ENCODE measurements around the gene OXNAD1.

The OXNAD1 gene

GRCh38 chr3:16337856-16338540 is 73.0 kb downstream of the OXNAD1 start:
- no peaks in the 10 kb centered on the region; the same call in none of the 2 replicates for H3K36me3 ChIP-seq (replicated peaks)
- no peaks in the 10 kb centered on the region for H3K4me1 ChIP-seq
- H3K9me3 ChIP-seq: 0 out of 2 replicates have a peak, but pooled peaks cover 5% of the 10 kb centered on the region
- H3K4me3 ChIP-seq: no peak overlapping the region
- in situ Hi-C loops (cut with MboI; ENCODE audit: low sequenced_read_pairs): no loop called here
- H3K27me3 ChIP-seq (ENCODE audit: low read depth): no peaks in the 10 kb centered on the region
- DNase-seq (ENCODE audit: low spot score in 2 of 2): no peak

GRCh38 chr3:16338999-16339398 is 74.0 kb downstream of the OXNAD1 start:
- Histone ChIP-seq H3K27me3 (ENCODE audit: low read depth) (no peaks in the 10 kb centered on the region), H3K36me3 (replicated peaks) (no peaks in the 10 kb centered on the region; the same call in none of the 2 replicates), H3K9me3 (no peaks in the 10 kb centered on the region), H3K4me1 (no peaks in the 10 kb centered on the region), H3K4me3 (no peak overlapping the region)
- in situ Hi-C loops (cut with MboI; ENCODE audit: low sequenced_read_pairs): no loop called here
- DNase-seq (ENCODE audit: low spot score in 2 of 2): no peak

DNA sequence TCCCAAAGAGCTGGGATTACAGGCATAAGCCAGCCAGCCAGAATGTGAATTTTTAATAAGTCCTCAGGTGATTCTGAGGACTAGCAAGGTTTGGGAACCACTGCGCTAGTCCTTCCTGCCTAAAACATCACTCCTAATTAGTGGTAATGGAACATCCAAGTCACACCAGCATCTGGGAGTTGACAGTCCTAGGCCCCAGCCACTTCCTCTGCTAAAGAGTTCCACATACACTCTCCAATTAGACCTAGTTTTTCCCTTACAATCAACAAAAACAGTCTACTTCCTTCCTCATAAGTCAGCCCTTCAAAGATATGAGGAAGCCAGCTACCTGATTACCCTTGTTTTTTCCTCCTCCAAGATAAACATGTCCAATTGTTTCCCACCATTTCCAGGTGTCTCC is 78.1 kb downstream of the OXNAD1 start:
- in situ Hi-C loops (cut with MboI; ENCODE audit: low sequenced_read_pairs): no loop called here
- DNase-seq (ENCODE audit: low spot score in 2 of 2): no peak
- no peaks in the 10 kb centered on the region for H3K9me3 ChIP-seq
- H3K27me3 ChIP-seq (ENCODE audit: low read depth): no peaks in the 10 kb centered on the region
- H3K4me3 ChIP-seq: no peak overlapping the region
- no peaks in the 10 kb centered on the region for H3K36me3 ChIP-seq (replicated peaks)
- no peaks in the 10 kb centered on the region for H3K4me1 ChIP-seq

DNA sequence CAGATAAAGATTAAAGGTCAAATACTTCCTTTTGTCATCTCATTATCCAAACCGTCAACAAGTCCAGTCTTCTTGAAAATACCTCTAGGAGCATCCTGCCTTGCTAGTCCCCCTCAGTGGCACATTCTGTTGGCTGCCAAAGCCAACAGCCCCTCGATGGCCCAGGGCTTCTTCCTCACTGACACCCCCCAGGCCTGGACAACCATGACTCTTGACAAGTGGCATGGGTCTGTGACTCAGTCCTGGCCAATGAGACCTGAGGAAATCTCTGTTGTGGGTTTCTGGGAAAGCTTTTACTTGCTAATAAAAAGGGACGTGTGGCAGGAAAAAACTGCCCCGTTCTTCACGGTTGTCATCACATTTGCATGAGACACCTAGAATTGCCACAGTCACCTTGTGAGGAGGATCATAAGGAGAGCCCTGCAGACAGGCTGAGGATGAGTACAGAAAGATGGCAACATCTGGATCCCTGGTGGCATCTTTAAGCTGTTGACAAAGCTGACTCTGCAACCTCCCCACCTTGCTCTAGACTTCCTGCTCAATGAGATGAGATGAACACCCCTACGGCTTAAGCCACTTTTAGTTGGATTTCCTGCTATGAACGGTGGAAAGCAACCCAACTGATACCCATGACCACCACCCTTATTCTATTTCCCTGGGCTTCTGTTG is 81.5 kb downstream of the OXNAD1 start:
- Histone ChIP-seq H3K27me3 (ENCODE audit: low read depth) (no peaks in the 10 kb centered on the region), H3K4me3 (no peak overlapping the region), H3K9me3 (no peaks in the 10 kb centered on the region), H3K4me1 (no peaks in the 10 kb centered on the region), H3K36me3 (replicated peaks) (no peaks in the 10 kb centered on the region)
- in situ Hi-C loops (cut with MboI; ENCODE audit: low sequenced_read_pairs): no loop called here
- DNase-seq (ENCODE audit: low spot score in 2 of 2): no peak

DNA sequence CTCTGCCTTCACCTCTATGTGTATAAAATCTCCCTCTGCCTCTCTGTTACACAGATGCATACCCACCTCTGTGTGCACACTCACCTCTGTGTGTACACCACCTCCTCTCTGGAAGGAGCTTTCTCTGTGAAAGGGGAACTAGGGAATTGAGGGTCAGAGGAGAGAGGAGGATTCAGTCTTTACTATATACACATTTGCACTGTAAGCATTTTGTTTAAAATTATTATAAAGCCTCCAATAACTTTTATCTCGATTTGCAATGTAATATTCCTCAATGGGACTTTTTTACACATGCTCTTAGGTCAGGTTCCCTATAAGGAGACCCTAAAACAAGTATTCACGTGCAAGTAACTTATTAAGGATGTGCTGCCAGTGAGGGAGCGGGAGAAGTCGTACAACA is 82.5 kb downstream of the OXNAD1 start:
- Histone ChIP-seq H3K36me3 (replicated peaks) (no peaks in the 10 kb centered on the region), H3K4me1 (no peaks in the 10 kb centered on the region), H3K4me3 (no peak overlapping the region), H3K27me3 (ENCODE audit: low read depth) (no peaks in the 10 kb centered on the region), H3K9me3 (no peaks in the 10 kb centered on the region)
- in situ Hi-C loops (cut with MboI; ENCODE audit: low sequenced_read_pairs): no loop called here
- no peak for DNase-seq (ENCODE audit: low spot score in 2 of 2)

GRCh38 chr3:16349986-16350596 is 85.1 kb downstream of the OXNAD1 start:
- no peaks in the 10 kb centered on the region for H3K36me3 ChIP-seq (replicated peaks)
- no peak overlapping the region for H3K4me3 ChIP-seq
- no peak for DNase-seq (ENCODE audit: low spot score in 2 of 2)
- H3K4me1 ChIP-seq: no peaks in the 10 kb centered on the region
- no peaks in the 10 kb centered on the region for H3K27me3 ChIP-seq (ENCODE audit: low read depth)
- H3K9me3 ChIP-seq: no peaks in the 10 kb centered on the region
- in situ Hi-C loops (cut with MboI; ENCODE audit: low sequenced_read_pairs): no loop called here

- no peak for DNase-seq (ENCODE audit: low spot score in 2 of 2)
- H3K9me3 ChIP-seq: no peaks in the 10 kb centered on the region
- H3K4me3 ChIP-seq: no peak overlapping the region
- H3K36me3 ChIP-seq (replicated peaks): no peaks in the 10 kb centered on the region
- no peaks in the 10 kb centered on the region for H3K4me1 ChIP-seq
- in situ Hi-C loops (cut with MboI; ENCODE audit: low sequenced_read_pairs): no loop called here
- no peaks in the 10 kb centered on the region for H3K27me3 ChIP-seq (ENCODE audit: low read depth)
Measured at GRCh38 chr3:16350597-16351318, 85.7 kb downstream of the OXNAD1 start.

DNA sequence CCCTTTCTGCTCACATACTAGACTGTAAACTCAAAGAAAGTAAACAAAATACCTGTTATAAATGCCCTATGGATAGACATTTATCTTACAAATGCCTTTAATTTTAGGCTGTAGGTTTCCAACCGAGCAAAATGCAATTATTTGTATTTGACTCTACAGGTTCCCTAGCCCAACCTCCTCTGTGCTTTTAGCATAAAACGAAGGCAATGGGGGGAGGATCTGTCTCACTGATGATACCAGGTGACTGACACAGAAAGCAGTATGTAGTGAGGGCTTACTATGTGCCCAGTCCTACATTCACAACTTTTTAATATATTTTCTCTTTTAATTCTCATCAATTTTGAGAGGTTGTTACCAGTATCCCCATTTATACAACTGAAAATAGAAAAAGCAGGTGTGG is 87.4 kb downstream of the OXNAD1 start:
- no peaks in the 10 kb centered on the region for H3K9me3 ChIP-seq
- in situ Hi-C loops (cut with MboI; ENCODE audit: low sequenced_read_pairs): no loop called here
- no peak overlapping the region for H3K4me3 ChIP-seq
- no peak for DNase-seq (ENCODE audit: low spot score in 2 of 2)
- no peaks in the 10 kb centered on the region for H3K36me3 ChIP-seq (replicated peaks)
- H3K27me3 ChIP-seq (ENCODE audit: low read depth): no peaks in the 10 kb centered on the region
- H3K4me1 ChIP-seq: no peaks in the 10 kb centered on the region

- DNase-seq (ENCODE audit: low spot score in 2 of 2): no peak
- Histone ChIP-seq H3K27me3 (ENCODE audit: low read depth) (no peaks in the 10 kb centered on the region), H3K9me3 (no peaks in the 10 kb centered on the region), H3K4me1 (no peaks in the 10 kb centered on the region), H3K36me3 (replicated peaks) (no peaks in the 10 kb centered on the region), H3K4me3 (no peak overlapping the region)
- in situ Hi-C loops (cut with MboI; ENCODE audit: low sequenced_read_pairs): no loop called here
Measured at GRCh38 chr3:16354291-16354690, 89.3 kb downstream of the OXNAD1 start.
